Rectal smooth muscle tissue (tissue), 1 donor: Measurements from ENCODE around the gene C1R.

Experiments used
- H3K27ac ChIP-seq: one replicate; pipeline ENCODE4 v1.7.0; 2013; ENCODE audit warnings: low read depth, low read length, inconsistent platforms
- H3K27me3 ChIP-seq: one replicate; pipeline ENCODE4 v1.7.0; 2013; ENCODE audit warnings: low read length; ENCODE audit not compliant: control insufficient read depth, insufficient read depth
- H3K36me3 ChIP-seq: one replicate; pipeline ENCODE4 v1.7.0; 2013; ENCODE audit warnings: low read length; ENCODE audit not compliant: control insufficient read depth, insufficient read depth
- H3K4me1 ChIP-seq: one replicate; pipeline ENCODE4 v1.7.0; 2013; ENCODE audit warnings: low read length; ENCODE audit not compliant: control insufficient read depth, insufficient read depth
- H3K4me3 ChIP-seq: one replicate; pipeline ENCODE4 v1.7.0; 2013; ENCODE audit warnings: low read length
- H3K9ac ChIP-seq: one replicate; pipeline ENCODE4 v1.7.0; 2013; ENCODE audit warnings: low read length

C1R gene

DNA sequence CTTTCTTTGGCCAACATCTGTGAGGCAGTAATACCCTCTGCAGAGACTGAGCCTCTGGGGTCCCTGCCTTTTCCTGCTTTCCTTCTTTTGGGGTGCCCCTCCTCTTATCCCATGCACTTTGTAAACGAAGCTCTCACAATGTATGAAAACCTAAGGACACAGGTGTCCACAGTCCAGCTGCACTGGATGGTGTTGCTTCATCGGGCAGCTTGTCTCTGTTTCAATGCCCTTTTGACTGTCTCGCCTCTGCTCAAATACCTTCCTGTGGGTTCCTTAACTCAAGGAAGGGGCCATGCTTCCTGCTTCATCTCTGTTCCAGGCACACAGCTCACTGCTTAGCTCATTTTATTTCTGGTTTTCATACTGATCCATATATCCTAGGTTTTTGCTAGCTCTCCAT lies 10.3 kb upstream of the C1R start:
- H3K4me3 ChIP-seq, result no peak overlapping the region
- H3K27ac ChIP-seq, result no peak overlapping the region
- H3K4me1 ChIP-seq, result no peaks in the 10 kb centered on the region
- no peaks in the 10 kb centered on the region for H3K27me3 ChIP-seq
- H3K9ac ChIP-seq, result no peak overlapping the region
- peaks cover 10% of the 10 kb centered on the region for H3K36me3 ChIP-seq

DNA sequence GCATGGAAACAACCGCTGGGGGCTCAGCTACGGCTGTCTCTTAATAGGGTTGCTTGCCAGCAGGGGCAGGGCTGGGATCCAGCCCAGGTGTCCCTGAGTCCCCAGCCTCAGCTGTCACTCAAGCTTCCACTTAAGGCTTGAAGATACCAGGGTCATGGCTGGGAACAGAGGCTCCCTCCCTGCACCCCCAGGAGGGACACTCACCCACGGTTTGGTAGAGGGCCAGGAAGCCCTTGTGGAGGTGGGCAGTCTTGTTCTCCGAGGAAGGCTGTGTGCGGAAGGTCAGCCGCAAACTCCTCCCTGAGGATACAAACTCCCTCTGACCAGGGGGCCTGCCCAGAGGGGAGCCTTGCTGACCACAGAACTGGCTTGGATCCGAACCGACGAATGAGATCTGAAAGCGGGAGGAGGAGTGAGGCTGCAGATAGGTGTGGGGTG lies 9.5 kb upstream of the C1R start:
- Histone ChIP-seq H3K36me3 (peaks cover 10% of the 10 kb centered on the region), H3K27me3 (no peaks in the 10 kb centered on the region), H3K4me1 (no peaks in the 10 kb centered on the region), H3K27ac (no peak overlapping the region), H3K4me3 (no peak overlapping the region), H3K9ac (no peak overlapping the region)

DNA sequence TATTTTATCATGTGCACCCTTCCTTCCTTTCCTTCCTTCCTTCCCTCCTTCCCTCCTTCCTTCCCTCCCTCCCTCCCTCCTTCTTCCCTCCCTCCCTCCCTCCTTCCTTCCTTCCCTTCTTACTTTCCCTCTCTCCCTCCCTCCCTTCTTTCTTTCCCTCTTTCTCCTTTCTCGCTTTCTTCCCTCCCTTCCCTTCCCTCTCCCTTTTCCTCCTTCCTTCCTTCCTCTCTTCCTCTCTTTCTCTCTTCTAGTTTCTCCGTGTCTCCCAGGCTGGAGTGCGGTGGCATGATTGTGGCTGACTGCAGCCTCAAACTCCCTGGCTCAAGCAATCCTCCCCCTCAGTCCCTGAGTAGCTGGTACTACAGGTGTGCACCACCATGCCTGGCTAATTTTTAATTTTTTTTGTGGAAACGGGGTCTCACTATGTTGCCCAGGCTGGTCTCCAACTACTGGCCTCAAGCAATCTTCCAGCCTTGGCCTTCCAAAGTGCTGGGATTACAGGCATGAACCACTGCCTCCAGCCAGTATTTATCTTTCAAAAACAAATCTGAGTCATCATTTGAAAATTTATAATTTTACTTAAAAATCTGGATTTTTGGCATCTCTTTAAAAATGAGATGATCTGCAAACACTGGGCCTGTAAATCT lies 8.9 kb upstream of the C1R start:
- no peak overlapping the region for H3K9ac ChIP-seq
- H3K27me3 ChIP-seq, result no peaks in the 10 kb centered on the region
- no peak overlapping the region for H3K4me3 ChIP-seq
- H3K36me3 ChIP-seq, result peaks cover 10% of the 10 kb centered on the region
- H3K4me1 ChIP-seq, result no peaks in the 10 kb centered on the region
- no peak overlapping the region for H3K27ac ChIP-seq

DNA sequence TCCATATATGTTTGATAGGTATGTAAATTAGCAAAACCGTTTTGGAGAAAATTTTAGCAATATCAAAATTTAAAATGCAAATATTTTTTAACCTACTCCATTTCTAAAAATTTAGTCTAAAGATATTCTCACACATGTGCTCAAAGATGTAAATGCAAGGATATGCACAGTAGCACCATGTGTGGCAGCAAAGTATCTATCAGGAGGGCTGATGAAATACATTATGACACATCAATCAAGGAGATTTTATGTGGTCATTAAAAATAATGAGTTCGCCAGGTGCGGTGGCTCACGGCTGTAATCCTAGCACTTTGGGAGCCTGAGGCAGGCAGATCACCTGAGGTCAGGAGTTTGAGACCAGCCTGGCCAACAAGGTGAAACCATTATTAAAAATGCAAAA lies 8.0 kb upstream of the C1R start:
- Histone ChIP-seq H3K9ac (no peak overlapping the region), H3K27ac (no peak overlapping the region), H3K36me3 (peaks cover 10% of the 10 kb centered on the region), H3K4me3 (no peak overlapping the region), H3K27me3 (no peaks in the 10 kb centered on the region), H3K4me1 (no peaks in the 10 kb centered on the region)

DNA sequence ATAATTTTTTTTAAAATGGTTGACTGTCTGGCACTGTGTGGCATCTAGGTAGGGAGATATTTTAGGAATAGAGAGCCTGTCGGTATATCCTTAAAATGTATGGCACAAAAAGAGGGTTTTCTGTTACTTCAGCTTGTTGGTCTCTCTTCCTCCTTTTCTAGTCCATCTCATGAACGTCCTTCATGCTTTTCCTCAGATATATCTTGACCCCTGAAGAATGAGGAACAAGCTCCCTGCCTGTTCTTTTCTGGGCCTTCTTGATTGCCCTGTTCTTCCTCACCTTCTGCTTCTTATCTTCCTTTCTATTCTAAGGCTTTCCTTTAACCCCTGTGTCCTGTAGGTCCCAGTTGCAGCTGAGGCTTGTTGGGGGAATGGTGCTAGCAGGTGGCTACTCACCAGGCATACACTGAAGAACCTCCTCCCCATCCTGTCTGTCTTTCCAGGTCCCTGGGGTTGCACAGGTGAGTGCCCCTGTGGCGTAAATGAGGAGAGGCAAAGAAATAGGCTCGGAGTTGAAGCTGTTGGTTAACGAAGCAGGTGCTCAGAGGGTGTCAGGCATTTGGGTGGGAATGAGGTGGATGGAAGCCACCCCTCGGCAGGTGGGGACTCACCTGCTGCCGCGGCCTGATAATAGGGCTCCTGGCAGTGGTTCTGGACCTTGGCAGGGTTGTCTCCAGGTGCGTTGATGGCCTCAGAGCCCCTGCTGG lies 7.2 kb upstream of the C1R start:
- no peaks in the 10 kb centered on the region for H3K4me1 ChIP-seq
- no peak overlapping the region for H3K27ac ChIP-seq
- H3K9ac ChIP-seq, result no peak overlapping the region
- H3K27me3 ChIP-seq, result no peaks in the 10 kb centered on the region
- no peak overlapping the region for H3K4me3 ChIP-seq
- peaks cover 10% of the 10 kb centered on the region for H3K36me3 ChIP-seq

DNA sequence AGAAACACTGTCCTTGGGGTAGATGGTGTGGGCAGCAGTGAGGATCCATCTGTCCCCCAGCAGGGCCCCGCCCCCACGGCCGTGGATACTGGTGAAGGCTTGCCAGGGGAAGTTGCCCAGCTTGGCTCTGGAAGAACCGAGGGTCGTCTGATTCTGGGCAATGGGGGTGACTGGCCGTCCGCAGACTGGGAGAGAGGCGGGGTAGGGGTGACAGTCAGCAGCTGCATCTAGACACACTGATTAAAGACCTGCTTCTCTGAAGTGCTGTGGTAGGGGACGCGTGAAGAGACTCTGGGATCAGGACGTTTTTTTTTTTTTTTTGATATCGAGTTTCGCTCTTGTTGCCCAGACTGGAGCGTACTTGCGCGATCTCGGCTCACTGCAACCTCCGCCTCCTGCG lies 4.7 kb upstream of the C1R start:
- Histone ChIP-seq H3K36me3 (peaks cover 4% of the 10 kb centered on the region), H3K27ac (no peak overlapping the region), H3K4me3 (no peak overlapping the region), H3K9ac (no peak overlapping the region), H3K4me1 (peaks cover 4% of the 10 kb centered on the region), H3K27me3 (no peaks in the 10 kb centered on the region)

DNA sequence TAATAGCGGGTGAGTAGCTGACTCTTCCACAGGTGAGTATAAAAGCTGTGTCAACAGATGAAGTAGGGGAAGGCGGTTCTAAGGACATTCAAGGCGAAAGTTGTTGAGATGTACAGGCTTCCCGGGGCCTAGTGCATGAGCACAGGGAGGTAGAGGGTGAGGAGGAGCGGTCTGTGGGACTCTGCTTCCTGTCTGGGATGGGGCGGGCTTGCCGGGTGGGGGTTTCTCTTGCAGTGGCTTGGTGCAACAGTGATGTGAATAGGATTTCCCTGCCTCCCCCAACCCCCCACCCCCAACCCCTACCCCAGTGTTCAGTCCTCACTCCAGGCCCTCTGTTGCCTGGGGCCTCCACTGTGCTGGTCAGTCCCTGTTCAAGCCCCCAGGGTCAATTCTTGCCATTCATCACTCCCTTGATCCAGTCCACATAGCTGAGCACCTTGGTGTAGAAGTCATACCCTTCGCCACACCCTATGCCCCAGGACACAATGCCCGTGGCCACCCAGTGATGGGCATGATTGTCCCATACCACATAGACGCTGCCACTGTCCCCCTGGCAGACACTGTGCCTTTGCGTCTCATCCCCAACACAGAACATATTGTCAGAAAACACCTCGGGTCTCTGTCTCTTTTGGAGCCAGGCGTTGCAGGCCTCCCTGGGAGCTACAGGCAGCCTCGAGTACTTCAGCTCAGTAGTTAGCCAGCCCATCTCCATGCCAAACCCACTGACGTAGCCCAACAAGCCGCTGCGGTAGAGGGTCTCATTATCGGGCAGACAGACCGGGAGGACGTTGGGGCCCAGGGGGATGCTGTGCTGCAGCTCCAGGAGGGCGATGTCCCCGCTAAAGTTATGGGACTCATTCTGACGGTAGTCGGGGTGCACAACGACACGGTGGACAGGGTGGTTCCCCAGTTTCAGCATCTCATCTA lies 4.0 kb upstream of the C1R start:
- H3K4me3 ChIP-seq, result no peak overlapping the region
- H3K27ac ChIP-seq, result no peak overlapping the region
- H3K36me3 ChIP-seq, result peaks cover 4% of the 10 kb centered on the region
- H3K27me3 ChIP-seq, result no peaks in the 10 kb centered on the region
- peaks cover 9% of the 10 kb centered on the region for H3K4me1 ChIP-seq
- H3K9ac ChIP-seq, result no peak overlapping the region

DNA sequence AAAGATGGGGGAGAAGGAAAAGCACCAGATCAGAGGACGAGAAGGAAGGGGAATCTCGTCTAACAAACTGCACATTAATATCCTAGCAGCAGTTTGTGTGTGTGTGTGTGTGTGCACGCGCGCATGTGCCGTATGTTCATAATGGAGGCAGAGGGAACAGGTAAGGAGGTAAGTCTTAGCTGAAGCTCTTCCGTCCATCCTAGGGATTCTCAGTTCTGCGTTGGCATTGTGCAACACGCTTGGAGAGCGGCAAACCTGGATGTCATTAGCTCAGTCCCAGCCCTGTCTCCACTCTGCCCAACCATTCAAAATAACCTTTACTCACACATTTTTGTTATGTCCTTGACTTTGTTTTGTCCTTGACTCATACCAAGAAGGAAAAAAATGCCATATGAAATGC lies 1.6 kb upstream of the C1R start:
- H3K9ac ChIP-seq, result no peak overlapping the region
- no peak overlapping the region for H3K4me3 ChIP-seq
- H3K36me3 ChIP-seq, result no peaks in the 10 kb centered on the region
- H3K27me3 ChIP-seq, result no peaks in the 10 kb centered on the region
- H3K4me1 ChIP-seq, result peaks cover 11% of the 10 kb centered on the region
- H3K27ac ChIP-seq, result no peak overlapping the region

DNA sequence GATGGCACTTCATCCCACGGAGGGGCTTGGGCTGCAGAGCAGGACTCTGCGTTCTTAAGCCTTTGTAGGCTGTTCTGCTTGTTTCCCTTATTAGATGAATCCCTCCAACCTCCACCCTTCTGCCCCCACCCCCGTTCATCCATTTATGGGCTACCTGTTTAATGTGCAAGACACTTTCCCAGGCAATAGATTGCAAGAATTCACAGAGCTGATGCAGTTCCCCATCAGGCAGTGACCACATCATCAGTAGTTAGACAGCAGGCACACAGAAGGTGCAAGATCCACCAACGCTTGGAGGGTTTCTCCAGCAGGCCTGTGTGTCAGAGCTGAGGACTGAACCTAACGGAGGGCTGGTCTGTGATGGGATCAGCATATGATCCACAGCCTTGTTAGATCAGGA lies 1.2 kb upstream of the C1R start:
- peaks cover 11% of the 10 kb centered on the region for H3K4me1 ChIP-seq
- no peak overlapping the region for H3K4me3 ChIP-seq
- no peaks in the 10 kb centered on the region for H3K27me3 ChIP-seq
- H3K27ac ChIP-seq, result no peak overlapping the region
- no peak overlapping the region for H3K9ac ChIP-seq
- H3K36me3 ChIP-seq, result no peaks in the 10 kb centered on the region

DNA sequence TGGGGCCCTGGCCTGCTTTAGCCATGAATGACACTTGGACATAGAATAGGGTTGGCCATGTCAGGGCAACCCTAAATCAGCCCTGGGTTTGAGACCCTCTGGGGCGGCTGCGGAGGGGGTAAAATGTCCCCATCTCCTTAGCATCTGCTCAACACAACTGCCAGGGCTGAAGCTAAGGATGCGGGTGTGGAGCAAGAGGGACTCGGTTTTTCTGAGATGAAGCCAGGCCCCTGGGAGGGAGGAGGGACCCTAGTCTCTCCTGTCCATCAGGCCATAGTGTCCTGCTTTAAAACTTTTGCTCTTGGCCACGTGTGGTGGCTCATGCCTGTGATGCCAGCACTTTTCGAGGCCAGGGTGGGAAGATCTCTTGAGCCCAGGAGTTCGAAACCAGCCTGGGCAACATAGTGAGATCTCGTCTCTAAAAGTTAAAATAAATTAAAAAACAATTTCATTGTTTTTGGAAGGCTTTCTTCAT lies 778 bp upstream of the C1R start:
- Histone ChIP-seq H3K36me3 (no peaks in the 10 kb centered on the region), H3K27ac (peak overlapping the region; percentile 71), H3K9ac (no peak overlapping the region), H3K4me1 (peaks cover 11% of the 10 kb centered on the region), H3K27me3 (no peaks in the 10 kb centered on the region), H3K4me3 (no peak overlapping the region)

DNA sequence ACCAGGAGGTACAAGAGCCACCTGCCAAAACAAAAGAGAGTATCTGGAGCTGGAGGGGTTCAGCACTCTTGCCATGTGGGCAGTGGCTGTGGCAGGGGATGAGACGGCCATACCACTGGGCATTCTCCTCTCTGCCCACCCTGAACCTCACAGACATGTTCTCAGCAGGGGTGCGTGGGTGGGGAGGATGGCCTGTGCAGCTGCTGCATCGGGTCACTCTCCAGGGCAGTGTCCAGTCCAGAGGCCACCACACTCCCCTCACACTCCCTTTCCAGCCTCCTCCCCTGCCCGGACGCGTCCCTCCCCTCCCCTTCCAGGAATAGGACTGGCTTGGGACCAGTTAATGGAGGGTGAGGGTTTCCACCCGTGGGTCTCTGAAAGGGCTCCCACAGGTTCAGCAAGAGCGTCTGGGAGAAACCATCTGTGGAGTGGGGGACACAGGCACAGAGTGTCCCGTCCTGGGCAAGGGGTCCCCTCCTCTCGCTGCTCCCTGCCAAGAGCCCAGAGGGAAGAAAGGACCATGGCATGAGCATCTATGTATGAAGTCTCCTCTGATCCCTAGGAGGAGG lies 501 bp downstream of the C1R start:
- H3K4me3 ChIP-seq, result peak overlapping the region; percentile 58
- peaks cover 11% of the 10 kb centered on the region for H3K4me1 ChIP-seq
- H3K27me3 ChIP-seq, result no peaks in the 10 kb centered on the region
- H3K27ac ChIP-seq, result peak overlapping the region; percentile 62
- H3K9ac ChIP-seq, result peak overlapping the region; percentile 16
- no peaks in the 10 kb centered on the region for H3K36me3 ChIP-seq

DNA sequence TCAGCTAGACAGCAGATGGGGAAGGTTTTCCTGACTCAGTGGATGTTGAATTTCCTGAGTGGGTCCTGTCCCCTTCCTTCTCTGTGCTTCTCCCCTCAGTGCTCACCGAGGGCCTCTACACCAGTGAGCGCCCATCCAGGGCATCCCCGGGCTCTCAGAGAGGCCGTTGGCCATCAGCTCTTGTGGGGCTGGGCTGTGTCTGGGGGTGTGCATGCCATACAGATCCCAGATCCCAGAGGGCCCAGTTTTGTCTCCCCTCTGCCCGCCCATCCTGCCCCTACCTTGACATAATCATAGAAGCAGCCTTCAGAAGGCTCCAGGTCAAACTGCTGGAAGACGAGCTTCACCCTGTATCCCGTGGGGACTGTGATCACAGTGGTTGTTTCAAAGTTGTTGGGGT lies 1.1 kb downstream of the C1R start:
- peaks cover 11% of the 10 kb centered on the region for H3K4me1 ChIP-seq
- H3K36me3 ChIP-seq, result peaks cover 2% of the 10 kb centered on the region
- no peak overlapping the region for H3K9ac ChIP-seq
- no peaks in the 10 kb centered on the region for H3K27me3 ChIP-seq
- H3K27ac ChIP-seq, result peak overlapping the region; percentile 62
- peak overlapping the region; percentile 58 for H3K4me3 ChIP-seq
